ENCODE data around the gene DENND4B.

DNA sequence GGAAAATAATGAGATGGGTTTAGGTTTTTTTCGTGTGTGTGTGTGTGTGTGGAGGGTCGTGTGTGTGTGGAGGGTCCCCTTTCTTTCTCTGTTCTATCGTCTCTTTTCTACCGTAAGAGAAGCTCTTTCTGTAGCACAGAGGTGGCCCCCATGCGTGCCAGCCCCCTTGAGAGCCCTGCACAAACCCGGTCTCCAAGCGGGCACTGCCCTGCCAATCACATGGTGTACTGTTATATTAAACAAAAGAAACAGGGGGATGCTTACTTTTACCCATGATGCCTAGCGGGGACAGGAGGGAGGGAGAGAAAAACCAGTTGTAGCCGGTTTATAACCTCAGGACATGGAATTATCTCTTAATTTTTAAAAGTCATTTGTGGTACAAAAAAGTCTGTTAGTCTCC is 64.8 kb downstream of the DENND4B start:
- TF ChIP-seq, protein P1, sequence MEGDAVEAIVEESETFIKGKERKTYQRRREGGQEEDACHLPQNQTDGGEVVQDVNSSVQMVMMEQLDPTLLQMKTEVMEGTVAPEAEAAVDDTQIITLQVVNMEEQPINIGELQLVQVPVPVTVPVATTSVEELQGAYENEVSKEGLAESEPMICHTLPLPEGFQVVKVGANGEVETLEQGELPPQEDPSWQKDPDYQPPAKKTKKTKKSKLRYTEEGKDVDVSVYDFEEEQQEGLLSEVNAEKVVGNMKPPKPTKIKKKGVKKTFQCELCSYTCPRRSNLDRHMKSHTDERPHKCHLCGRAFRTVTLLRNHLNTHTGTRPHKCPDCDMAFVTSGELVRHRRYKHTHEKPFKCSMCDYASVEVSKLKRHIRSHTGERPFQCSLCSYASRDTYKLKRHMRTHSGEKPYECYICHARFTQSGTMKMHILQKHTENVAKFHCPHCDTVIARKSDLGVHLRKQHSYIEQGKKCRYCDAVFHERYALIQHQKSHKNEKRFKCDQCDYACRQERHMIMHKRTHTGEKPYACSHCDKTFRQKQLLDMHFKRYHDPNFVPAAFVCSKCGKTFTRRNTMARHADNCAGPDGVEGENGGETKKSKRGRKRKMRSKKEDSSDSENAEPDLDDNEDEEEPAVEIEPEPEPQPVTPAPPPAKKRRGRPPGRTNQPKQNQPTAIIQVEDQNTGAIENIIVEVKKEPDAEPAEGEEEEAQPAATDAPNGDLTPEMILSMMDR (IDR thresholded peaks at IDR 0.05): no peak
- TF ChIP-seq POLR2A (IDR thresholded peaks at IDR 0.05): no peak

Measured in right lobe of liver (tissue), 4 donors.